ENCODE data around the gene ZMIZ1.

The ZMIZ1 gene

DNA sequence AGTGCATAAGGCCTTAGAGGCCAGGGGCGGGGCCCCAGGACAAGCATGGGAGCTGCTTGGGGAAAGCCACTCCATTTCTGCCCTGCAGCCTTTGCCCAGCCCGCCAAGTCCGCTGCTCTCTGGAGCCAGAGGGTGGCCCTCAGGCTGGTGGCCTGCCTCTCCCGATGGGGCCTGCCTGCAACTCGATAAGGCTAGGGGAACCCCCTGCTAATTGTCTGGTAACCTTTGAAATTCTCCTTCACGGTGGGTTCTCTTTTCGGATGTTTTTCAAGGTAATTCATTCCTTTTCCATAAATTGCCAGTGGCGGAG lies 94.9 kb downstream of the ZMIZ1 start:
- H3K27ac ChIP-seq: no peak overlapping the region
- no peaks in the 10 kb centered on the region for H3K36me3 ChIP-seq (ENCODE audit: insufficient read depth)
- no peak overlapping the region for H2AFZ ChIP-seq (ENCODE audit: low read depth)
- H3K9ac ChIP-seq: no peak overlapping the region
- no peak overlapping the region for H3K4me3 ChIP-seq (IDR thresholded peaks at IDR 0.05; ENCODE audit: insufficient read depth, low read depth, low read length)
- no peaks in the 10 kb centered on the region for H3K4me1 ChIP-seq (ENCODE audit: low read depth, poor library complexity, severe bottlenecking)
- no peak overlapping the region for H3K4me2 ChIP-seq
- H4K20me1 ChIP-seq (ENCODE audit: insufficient read depth): no peaks in the 10 kb centered on the region
- TF ChIP-seq, protein P1, sequence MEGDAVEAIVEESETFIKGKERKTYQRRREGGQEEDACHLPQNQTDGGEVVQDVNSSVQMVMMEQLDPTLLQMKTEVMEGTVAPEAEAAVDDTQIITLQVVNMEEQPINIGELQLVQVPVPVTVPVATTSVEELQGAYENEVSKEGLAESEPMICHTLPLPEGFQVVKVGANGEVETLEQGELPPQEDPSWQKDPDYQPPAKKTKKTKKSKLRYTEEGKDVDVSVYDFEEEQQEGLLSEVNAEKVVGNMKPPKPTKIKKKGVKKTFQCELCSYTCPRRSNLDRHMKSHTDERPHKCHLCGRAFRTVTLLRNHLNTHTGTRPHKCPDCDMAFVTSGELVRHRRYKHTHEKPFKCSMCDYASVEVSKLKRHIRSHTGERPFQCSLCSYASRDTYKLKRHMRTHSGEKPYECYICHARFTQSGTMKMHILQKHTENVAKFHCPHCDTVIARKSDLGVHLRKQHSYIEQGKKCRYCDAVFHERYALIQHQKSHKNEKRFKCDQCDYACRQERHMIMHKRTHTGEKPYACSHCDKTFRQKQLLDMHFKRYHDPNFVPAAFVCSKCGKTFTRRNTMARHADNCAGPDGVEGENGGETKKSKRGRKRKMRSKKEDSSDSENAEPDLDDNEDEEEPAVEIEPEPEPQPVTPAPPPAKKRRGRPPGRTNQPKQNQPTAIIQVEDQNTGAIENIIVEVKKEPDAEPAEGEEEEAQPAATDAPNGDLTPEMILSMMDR (conservative IDR thresholded peaks at IDR 0.05; ENCODE audit: low read depth, low read length): no peak
- H3K27me3 ChIP-seq (ENCODE audit: insufficient read depth, low read depth): no peaks in the 10 kb centered on the region
- H3K79me2 ChIP-seq (ENCODE audit: insufficient read depth, low read depth): no peaks in the 10 kb centered on the region

DNA sequence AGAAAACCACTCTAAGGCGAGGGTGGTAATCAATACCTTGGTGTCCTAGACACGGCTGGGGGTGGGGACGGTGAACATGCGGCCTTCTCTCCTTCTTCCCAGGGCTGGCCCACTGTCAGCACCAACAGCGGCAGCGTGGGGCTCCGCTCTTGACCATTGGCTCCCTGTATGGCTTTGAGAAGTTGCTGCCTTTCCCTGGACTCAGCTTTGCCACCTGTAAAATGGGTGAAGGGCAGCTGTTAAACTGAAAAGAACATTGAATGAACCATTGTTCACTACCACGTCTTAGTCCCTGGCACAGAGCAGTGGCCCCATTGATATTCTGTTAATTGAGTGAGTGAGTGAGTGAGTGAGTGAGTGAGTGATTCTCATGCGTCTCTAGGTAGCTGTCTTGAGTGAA lies 95.3 kb downstream of the ZMIZ1 start:
- Histone ChIP-seq H3K4me1 (ENCODE audit: low read depth, poor library complexity, severe bottlenecking) (no peaks in the 10 kb centered on the region), H3K79me2 (ENCODE audit: insufficient read depth, low read depth) (no peaks in the 10 kb centered on the region), H3K4me2 (no peak overlapping the region), H3K36me3 (ENCODE audit: insufficient read depth) (no peaks in the 10 kb centered on the region), H3K4me3 (IDR thresholded peaks at IDR 0.05; ENCODE audit: insufficient read depth, low read depth, low read length) (no peak overlapping the region), H3K9ac (no peak overlapping the region), H2AFZ (ENCODE audit: low read depth) (no peak overlapping the region), H3K27ac (no peak overlapping the region), H3K27me3 (ENCODE audit: insufficient read depth, low read depth) (no peaks in the 10 kb centered on the region), H4K20me1 (ENCODE audit: insufficient read depth) (no peaks in the 10 kb centered on the region)
- TF ChIP-seq, protein P1 (conservative IDR thresholded peaks at IDR 0.05; ENCODE audit: low read depth, low read length): no peak

DNA sequence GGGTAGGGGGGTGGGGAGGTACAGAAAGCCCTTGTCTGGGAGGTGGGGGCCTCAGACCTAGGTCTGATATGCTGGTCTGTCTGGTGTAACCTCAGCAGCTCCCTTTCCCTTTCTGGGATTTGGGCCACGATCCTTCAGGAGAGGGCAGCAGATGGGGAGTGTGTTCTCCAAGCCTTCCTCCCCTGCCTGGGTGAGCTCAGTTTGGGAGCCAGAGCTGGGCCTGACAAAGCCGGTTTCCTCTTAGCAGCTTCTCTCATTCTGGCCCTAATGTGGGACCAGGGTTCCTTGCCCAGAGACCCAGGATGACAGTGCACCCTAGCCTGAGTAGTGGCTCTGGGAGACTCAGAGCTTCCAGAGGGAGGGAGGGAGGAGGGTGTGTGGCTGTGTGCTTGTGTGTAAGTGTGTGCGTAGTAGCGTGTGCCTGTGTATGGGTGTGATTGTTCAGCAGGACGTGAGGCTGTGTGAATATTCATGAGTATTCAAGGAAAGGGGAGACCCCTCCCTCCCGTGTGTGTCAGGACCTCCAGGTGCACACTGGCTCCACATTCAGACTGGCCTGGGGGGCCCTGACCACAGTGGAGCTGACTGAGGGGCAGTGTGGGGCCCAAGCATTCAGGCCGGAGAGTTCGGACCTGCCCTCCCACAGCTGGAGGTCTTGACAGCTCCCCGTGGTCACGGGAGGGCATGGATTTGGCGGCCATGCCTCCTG lies 96.5 kb downstream of the ZMIZ1 start:
- Histone ChIP-seq H3K4me3 (IDR thresholded peaks at IDR 0.05; ENCODE audit: insufficient read depth, low read depth, low read length) (no peak overlapping the region), H2AFZ (ENCODE audit: low read depth) (no peak overlapping the region), H3K79me2 (ENCODE audit: insufficient read depth, low read depth) (no peaks in the 10 kb centered on the region), H3K27me3 (ENCODE audit: insufficient read depth, low read depth) (no peaks in the 10 kb centered on the region), H3K9ac (no peak overlapping the region), H3K4me1 (ENCODE audit: low read depth, poor library complexity, severe bottlenecking) (no peaks in the 10 kb centered on the region), H4K20me1 (ENCODE audit: insufficient read depth) (no peaks in the 10 kb centered on the region), H3K4me2 (no peak overlapping the region), H3K36me3 (ENCODE audit: insufficient read depth) (no peaks in the 10 kb centered on the region), H3K27ac (no peak overlapping the region)
- TF ChIP-seq, protein P1 (conservative IDR thresholded peaks at IDR 0.05; ENCODE audit: low read depth, low read length): no peak

DNA sequence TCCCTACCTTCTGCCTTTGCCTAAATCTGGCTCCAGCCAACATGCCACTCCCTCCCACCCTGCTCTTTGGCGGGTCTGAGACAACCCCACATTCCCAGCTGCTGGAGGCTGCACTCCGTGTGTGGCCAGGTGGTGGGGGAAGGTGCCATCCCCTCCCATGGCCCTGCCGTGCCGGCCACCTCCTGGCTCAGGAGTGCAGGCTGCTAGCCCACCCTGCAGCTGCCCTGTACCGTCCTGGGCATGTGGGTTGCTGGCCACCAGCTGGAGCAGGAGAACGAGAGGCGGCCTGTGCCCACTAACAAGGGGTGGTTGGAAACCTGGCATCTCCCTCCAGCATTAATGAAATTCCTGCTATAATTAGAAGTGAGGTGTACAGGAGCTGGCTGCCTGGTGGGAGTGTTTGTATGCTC lies 97.6 kb downstream of the ZMIZ1 start:
- Histone ChIP-seq H3K27me3 (ENCODE audit: insufficient read depth, low read depth) (no peaks in the 10 kb centered on the region), H4K20me1 (ENCODE audit: insufficient read depth) (no peaks in the 10 kb centered on the region), H3K4me3 (IDR thresholded peaks at IDR 0.05; ENCODE audit: insufficient read depth, low read depth, low read length) (no peak overlapping the region), H3K4me2 (no peak overlapping the region), H3K4me1 (ENCODE audit: low read depth, poor library complexity, severe bottlenecking) (no peaks in the 10 kb centered on the region), H3K27ac (no peak overlapping the region), H3K36me3 (ENCODE audit: insufficient read depth) (no peaks in the 10 kb centered on the region), H3K9ac (no peak overlapping the region), H2AFZ (ENCODE audit: low read depth) (no peak overlapping the region), H3K79me2 (ENCODE audit: insufficient read depth, low read depth) (no peaks in the 10 kb centered on the region)
- TF ChIP-seq, protein P1 (conservative IDR thresholded peaks at IDR 0.05; ENCODE audit: low read depth, low read length): no peak

All from KMS-11 (cell line).